ENCODE measurements around the gene HOXD11.

HOXD11 gene

GRCh38 chr2:176133389-176133788 is 26.3 kb downstream of the HOXD11 start:
- TF ChIP-seq CTCF (conservative IDR thresholded peaks at IDR 0.05): no peak
- H3K27ac ChIP-seq: no peak overlapping the region

GRCh38 chr2:176134035-176134434 is 27.0 kb downstream of the HOXD11 start:
- H3K27ac ChIP-seq: no peak overlapping the region
- TF ChIP-seq CTCF (conservative IDR thresholded peaks at IDR 0.05): no peak

DNA sequence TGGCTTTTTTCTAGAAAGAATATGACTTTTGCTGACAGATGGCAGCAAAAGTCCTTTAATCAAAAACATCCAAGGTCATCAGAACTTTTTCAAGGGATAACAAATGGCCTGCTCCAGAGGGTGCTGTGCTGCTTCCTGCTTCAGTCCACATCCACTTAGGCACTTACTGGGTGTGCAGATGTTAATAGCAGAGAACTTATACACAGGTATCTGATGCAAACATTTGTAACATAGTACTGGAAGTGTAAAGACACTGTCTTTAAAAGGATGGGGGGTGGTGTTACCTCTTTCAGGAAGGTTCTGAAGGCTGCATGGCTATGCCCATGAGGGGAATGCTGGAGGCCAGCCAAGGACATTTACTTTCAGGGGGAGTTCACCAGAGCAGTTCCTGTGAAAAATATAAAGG is 28.0 kb downstream of the HOXD11 start:
- no peak for TF ChIP-seq CTCF (conservative IDR thresholded peaks at IDR 0.05)
- no peak overlapping the region for H3K27ac ChIP-seq

DNA sequence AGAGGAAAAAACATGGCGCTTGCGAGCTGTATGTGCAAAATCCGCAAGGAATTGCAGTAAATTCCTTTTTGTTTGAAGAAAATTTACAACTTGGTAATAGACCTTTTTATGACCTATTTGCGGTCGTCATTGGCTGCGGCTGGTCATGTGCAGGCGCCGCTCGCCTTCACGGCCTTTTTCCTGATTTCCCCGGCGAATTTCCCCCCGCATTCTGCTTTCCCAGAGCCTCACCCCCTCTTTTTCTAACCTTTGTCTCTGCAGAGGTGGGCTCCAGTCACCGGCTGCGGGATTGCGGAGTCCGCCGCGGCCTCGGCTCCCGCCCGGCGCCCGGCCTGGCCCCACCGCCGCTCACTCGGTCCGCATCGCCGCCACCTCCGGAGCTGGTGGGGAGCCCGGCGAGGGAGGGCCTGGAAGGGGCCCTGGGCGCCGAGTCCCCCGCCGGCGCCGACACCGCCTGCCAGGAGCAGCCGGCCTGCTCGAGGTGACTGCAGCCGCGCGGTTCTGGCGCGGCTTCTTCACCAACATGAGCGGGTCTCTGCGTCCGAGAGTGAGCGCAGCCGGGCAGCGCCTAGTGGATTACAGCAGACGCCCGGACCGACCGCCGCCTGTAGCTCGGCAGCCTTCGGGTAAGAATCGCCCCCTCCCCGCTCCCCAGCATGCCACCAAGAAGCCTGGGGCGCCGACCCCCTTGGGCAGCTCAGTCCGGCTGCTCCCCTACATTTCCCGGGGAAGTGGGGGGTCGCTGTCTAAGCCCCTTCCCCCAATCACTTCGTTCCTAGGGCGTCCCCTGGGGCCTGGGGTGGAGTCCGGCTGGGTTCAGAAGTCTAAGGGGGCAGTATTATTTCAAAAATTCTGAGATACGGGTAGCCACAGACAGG is 29.5 kb downstream of the HOXD11 start:
- TF ChIP-seq CTCF (conservative IDR thresholded peaks at IDR 0.05): 0 out of 2 replicates have a peak, but pooled peaks have one; percentile 17
- peak overlapping the region; percentile 79 for H3K27ac ChIP-seq

DNA sequence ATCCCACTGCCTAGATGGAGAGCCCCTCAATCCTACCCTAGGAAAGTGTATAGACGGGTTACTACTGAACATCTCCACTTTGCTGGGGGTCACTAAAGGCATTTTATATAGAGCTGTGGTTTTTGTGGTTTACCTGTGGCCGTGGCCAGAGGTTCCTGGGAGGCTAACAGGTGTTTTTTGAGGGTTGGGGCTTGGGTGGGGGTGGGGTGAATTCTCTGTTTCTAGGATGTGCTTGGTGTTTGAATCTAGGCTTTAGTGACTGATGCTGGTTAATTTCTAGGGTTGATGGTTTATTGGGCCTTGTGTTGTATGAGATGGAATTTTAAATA is 30.1 kb downstream of the HOXD11 start:
- peak overlapping the region; percentile 79 for H3K27ac ChIP-seq
- TF ChIP-seq CTCF (conservative IDR thresholded peaks at IDR 0.05): no peak

- H3K27ac ChIP-seq: no peak overlapping the region
Measured at GRCh38 chr2:176137906-176138305, 30.8 kb downstream of the HOXD11 start.

GRCh38 chr2:176138526-176138922 is 31.4 kb downstream of the HOXD11 start:
- TF ChIP-seq CTCF (conservative IDR thresholded peaks at IDR 0.05): no peak

More at GRCh38 chr2:176137906-176138305, 30.8 kb downstream of the HOXD11 start:
- TF ChIP-seq CTCF (conservative IDR thresholded peaks at IDR 0.05): no peak

More at GRCh38 chr2:176138526-176138922, 31.4 kb downstream of the HOXD11 start:
- H3K27ac ChIP-seq: no peak overlapping the region
